Measurements from ENCODE around the gene PPP2R3B.
"Not testable (repeated sequence)": the region's sequence is repeated elsewhere in the genome, so short reads cannot be mapped to it uniquely, and the experiment has no call there.

PPP2R3B gene

DNA sequence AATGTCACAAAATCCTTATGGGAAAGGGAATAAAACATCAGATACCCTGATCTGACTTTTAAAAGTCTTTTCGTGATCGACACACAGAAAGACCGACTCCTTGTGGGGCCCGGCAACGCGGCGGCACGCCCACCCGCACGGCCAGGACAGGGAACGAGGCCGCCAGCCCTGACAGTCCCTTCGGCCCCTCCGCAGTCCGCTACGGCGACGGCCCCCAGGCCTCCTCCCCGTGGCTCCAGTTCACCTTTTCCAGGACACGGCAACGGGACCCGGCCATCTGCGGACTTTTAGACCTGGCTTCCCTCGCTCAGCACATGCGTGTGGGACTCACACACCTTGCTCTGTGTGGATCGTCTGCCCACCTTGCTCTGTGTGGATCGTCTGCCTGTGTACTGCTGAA, 34.5 kb downstream of the PPP2R3B start:
- no peaks in the 10 kb centered on the region for H3K27me3 ChIP-seq (ENCODE audit: insufficient read depth, low read length, poor library complexity)
- no peaks in the 10 kb centered on the region for H3K9me3 ChIP-seq (ENCODE audit: insufficient read depth, low read length, severe bottlenecking)
- peaks cover 13% of the 10 kb centered on the region for H4K20me1 ChIP-seq (ENCODE audit: insufficient read depth, low read length)
- H2AFZ ChIP-seq (ENCODE audit: low read depth, low read length) = no peak overlapping the region
- no peak overlapping the region for H3K4me3 ChIP-seq (ENCODE audit: low read depth in 1 of 2, low read length in 2 of 2)
- peaks cover 81% of the 10 kb centered on the region for H3K79me2 ChIP-seq (ENCODE audit: insufficient read depth, low read length)
- ATAC-seq (ENCODE audit: insufficient read depth, low read depth) (no peak), DNase-seq (no peak)
- H3K4me1 ChIP-seq (ENCODE audit: insufficient read depth, low read length) = peaks cover 18% of the 10 kb centered on the region
- TF ChIP-seq EZH2 (IDR thresholded peaks at IDR 0.05; ENCODE audit: borderline replicate concordance, low read depth, low read length, severe bottlenecking) = no peak
- TF ChIP-seq, protein P1, sequence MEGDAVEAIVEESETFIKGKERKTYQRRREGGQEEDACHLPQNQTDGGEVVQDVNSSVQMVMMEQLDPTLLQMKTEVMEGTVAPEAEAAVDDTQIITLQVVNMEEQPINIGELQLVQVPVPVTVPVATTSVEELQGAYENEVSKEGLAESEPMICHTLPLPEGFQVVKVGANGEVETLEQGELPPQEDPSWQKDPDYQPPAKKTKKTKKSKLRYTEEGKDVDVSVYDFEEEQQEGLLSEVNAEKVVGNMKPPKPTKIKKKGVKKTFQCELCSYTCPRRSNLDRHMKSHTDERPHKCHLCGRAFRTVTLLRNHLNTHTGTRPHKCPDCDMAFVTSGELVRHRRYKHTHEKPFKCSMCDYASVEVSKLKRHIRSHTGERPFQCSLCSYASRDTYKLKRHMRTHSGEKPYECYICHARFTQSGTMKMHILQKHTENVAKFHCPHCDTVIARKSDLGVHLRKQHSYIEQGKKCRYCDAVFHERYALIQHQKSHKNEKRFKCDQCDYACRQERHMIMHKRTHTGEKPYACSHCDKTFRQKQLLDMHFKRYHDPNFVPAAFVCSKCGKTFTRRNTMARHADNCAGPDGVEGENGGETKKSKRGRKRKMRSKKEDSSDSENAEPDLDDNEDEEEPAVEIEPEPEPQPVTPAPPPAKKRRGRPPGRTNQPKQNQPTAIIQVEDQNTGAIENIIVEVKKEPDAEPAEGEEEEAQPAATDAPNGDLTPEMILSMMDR (IDR thresholded peaks at IDR 0.05; ENCODE audit: borderline replicate concordance, extremely low read depth, low read length, poor library complexity, severe bottlenecking) = no peak
- H3K4me2 ChIP-seq (ENCODE audit: insufficient read depth, low read length) = no peak overlapping the region
- no peak overlapping the region for H3K27ac ChIP-seq (ENCODE audit: low read length)
- H3K36me3 ChIP-seq (ENCODE audit: insufficient read depth, low read length) = peaks cover 70% of the 10 kb centered on the region
- H3K9ac ChIP-seq (ENCODE audit: low read depth, low read length) = no peak overlapping the region

DNA sequence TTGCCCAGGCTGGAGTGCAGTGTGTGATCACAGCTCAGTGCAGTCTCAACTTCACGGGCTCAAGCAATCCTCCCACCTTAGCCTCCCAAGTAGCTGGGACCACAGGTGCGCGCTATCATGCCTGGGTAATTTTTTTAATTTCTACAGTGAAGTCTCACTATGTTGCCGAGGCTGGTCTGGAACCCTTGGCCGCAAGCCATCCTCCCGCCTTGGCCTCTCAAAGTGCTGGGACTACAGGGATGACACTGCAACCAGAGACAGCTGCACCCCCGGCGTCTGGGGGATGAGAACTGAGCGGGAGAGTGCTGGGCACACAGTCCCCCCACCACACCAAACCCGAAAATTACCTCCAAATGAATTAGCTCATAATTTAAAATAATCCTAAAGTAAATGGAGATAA, 35.0 kb downstream of the PPP2R3B start:
- H4K20me1 ChIP-seq (ENCODE audit: insufficient read depth, low read length) = peaks cover 13% of the 10 kb centered on the region
- H3K36me3 ChIP-seq (ENCODE audit: insufficient read depth, low read length) = peaks cover 74% of the 10 kb centered on the region
- H2AFZ ChIP-seq (ENCODE audit: low read depth, low read length) = no peak overlapping the region
- H3K27ac ChIP-seq (ENCODE audit: low read length) = no peak overlapping the region
- no peak overlapping the region for H3K9ac ChIP-seq (ENCODE audit: low read depth, low read length)
- H3K79me2 ChIP-seq (ENCODE audit: insufficient read depth, low read length) = peaks cover 80% of the 10 kb centered on the region
- TF ChIP-seq EZH2 (IDR thresholded peaks at IDR 0.05; ENCODE audit: borderline replicate concordance, low read depth, low read length, severe bottlenecking) = no peak
- TF ChIP-seq, protein P1 (IDR thresholded peaks at IDR 0.05; ENCODE audit: borderline replicate concordance, extremely low read depth, low read length, poor library complexity, severe bottlenecking) = no peak
- DNase-seq (no peak), ATAC-seq (ENCODE audit: insufficient read depth, low read depth) (no peak)
- no peaks in the 10 kb centered on the region for H3K27me3 ChIP-seq (ENCODE audit: insufficient read depth, low read length, poor library complexity)
- H3K4me1 ChIP-seq (ENCODE audit: insufficient read depth, low read length) = peaks cover 13% of the 10 kb centered on the region
- no peak overlapping the region for H3K4me3 ChIP-seq (ENCODE audit: low read depth in 1 of 2, low read length in 2 of 2)
- no peaks in the 10 kb centered on the region for H3K9me3 ChIP-seq (ENCODE audit: insufficient read depth, low read length, severe bottlenecking)
- H3K4me2 ChIP-seq (ENCODE audit: insufficient read depth, low read length) = no peak overlapping the region

DNA sequence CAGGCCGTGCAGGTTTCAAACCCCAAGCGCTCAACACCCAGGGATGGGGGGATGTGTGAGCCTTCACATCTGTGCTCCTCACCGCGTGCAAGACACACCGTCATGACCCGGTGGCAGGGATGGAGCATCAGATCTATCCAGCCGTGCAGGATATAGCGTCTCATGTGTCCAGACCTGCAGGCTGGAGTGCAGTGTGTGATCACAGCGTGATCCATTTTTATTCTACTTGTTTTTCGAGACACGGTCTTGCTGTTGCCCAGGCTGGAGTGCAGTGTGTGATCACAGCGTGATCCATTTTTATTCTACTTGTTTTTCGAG, 35.4 kb downstream of the PPP2R3B start:
- Histone ChIP-seq H3K79me2 (ENCODE audit: insufficient read depth, low read length) (peaks cover 75% of the 10 kb centered on the region), H3K36me3 (ENCODE audit: insufficient read depth, low read length) (peaks cover 74% of the 10 kb centered on the region), H4K20me1 (ENCODE audit: insufficient read depth, low read length) (peaks cover 13% of the 10 kb centered on the region)
- not testable (repeated sequence) for H3K9ac ChIP-seq (ENCODE audit: low read depth, low read length); DNase-seq; H2AFZ ChIP-seq (ENCODE audit: low read depth, low read length); H3K27me3 ChIP-seq (ENCODE audit: insufficient read depth, low read length, poor library complexity); H3K27ac ChIP-seq (ENCODE audit: low read length); ATAC-seq (ENCODE audit: insufficient read depth, low read depth); H3K4me2 ChIP-seq (ENCODE audit: insufficient read depth, low read length); H3K4me1 ChIP-seq (ENCODE audit: insufficient read depth, low read length); H3K9me3 ChIP-seq (ENCODE audit: insufficient read depth, low read length, severe bottlenecking); H3K4me3 ChIP-seq (ENCODE audit: low read depth in 1 of 2, low read length in 2 of 2)

DNA sequence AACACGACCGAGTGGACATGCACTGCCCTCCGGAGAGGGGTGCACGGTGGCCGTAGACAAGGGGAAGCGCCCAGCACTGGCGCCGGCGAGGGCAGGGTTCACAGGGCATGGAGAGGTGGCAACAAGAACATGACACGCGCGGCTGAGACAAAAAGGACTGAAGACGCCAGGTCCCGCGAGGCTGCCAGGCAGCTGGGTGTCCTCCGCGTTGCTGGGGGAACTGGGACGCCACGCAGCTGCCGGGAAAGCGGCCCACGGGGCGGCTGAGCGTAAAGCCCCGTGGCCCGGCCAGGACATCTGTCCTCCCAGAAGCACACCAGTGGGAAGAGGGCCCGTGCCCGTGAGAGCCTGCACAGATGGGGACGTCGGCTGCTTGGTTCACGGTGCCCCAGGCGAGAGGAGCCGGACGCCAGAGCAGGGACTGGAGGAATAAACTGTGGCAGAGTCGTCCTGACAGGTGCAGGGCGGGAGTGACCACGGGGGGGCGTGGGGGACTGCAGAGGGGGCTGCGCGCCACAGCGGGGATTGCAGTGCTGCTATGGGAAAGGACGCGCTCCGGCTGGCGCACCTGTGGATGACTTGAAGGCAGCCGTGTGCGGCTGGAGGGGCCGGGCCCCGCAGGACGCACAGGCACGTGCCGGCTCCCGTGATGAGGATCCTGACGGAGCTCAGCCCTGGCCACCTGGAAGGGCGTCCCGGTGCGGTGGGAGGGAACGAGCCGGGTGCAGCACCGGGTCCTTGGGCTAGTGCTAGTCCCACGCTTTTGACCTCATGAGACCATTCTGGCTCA, 36.0 kb downstream of the PPP2R3B start:
- Histone ChIP-seq H3K79me2 (ENCODE audit: insufficient read depth, low read length) (peaks cover 71% of the 10 kb centered on the region), H3K9me3 (ENCODE audit: insufficient read depth, low read length, severe bottlenecking) (no peaks in the 10 kb centered on the region), H3K4me3 (ENCODE audit: low read depth in 1 of 2, low read length in 2 of 2) (no peak overlapping the region), H3K9ac (ENCODE audit: low read depth, low read length) (no peak overlapping the region), H3K27ac (ENCODE audit: low read length) (no peak overlapping the region), H2AFZ (ENCODE audit: low read depth, low read length) (no peak overlapping the region), H3K4me2 (ENCODE audit: insufficient read depth, low read length) (no peak overlapping the region), H4K20me1 (ENCODE audit: insufficient read depth, low read length) (peaks cover 13% of the 10 kb centered on the region), H3K36me3 (ENCODE audit: insufficient read depth, low read length) (peaks cover 73% of the 10 kb centered on the region), H3K27me3 (ENCODE audit: insufficient read depth, low read length, poor library complexity) (no peaks in the 10 kb centered on the region), H3K4me1 (ENCODE audit: insufficient read depth, low read length) (peaks cover 3% of the 10 kb centered on the region)
- DNase-seq (no peak), ATAC-seq (ENCODE audit: insufficient read depth, low read depth) (no peak)
- TF ChIP-seq, protein P1 (IDR thresholded peaks at IDR 0.05; ENCODE audit: borderline replicate concordance, extremely low read depth, low read length, poor library complexity, severe bottlenecking) = no peak
- no peak for TF ChIP-seq EZH2 (IDR thresholded peaks at IDR 0.05; ENCODE audit: borderline replicate concordance, low read depth, low read length, severe bottlenecking)

Measured in DND-41 (cell line).